GM18498 (cell line): ENCODE measurements around the gene MT3.
A peak's percentile ranks its signal among the peaks of the same experiment; 100 is the strongest.

Source experiments
- ATAC-seq: cut with Tn5 transposase; IDR thresholded peaks from one replicate; pipeline ENCODE4 v1.9.1; 2021; ENCODE audit warnings: mild to moderate bottlenecking, moderate library complexity; ENCODE audit not compliant: unreplicated experiment

MT3 gene

DNA sequence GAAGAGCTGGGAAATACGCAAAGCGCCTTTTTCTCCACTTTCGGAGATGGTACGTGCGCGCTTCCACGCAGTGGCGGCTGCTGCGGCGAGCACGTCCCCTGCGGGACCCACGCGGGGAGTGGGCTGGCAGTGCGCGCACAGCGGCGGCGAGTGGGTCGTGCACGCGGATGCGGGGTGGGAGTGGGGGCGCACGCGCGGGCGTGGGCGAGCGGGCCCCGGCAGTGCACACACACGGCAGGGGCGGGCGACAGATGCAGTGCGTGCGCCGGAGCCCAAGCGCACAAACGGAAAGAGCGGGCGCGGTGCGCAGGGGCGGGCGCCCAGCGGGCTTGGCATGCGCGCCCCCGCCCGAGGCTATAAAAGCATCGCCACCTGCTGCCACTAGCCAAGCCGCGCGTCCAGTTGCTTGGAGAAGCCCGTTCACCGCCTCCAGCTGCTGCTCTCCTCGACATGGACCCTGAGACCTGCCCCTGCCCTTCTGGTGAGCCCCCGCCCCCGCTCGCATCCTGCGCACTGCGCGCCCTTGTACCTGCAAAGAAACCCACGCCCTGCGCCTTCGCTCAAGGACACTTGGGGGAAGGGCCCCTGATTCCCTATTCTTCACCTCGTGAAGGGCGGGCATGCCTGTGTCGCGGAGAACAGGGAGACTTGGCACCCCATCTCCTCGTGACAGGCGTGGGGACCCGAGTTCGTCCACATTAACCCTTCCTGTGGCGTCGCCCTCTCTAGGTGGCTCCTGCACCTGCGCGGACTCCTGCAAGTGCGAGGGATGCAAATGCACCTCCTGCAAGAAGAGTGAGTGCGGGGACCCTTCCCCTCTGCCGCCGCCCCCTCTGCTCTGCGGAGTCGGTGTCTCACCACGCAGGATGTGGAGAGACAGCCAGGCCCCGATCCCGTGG, at the start of gene MT3:
Gene MT3 (plus strand): TSS at position 388 of the 899 bp plus-strand sequence. CDS start 63 bp downstream, at position 451.
- no peak for ATAC-seq

- no peak for ATAC-seq
Measured at GRCh38 chr16:56539656-56540055, 49.7 kb upstream of the MT3 start.

- no peak for ATAC-seq
Measured at GRCh38 chr16:56542039-56542438, 47.3 kb upstream of the MT3 start.

DNA sequence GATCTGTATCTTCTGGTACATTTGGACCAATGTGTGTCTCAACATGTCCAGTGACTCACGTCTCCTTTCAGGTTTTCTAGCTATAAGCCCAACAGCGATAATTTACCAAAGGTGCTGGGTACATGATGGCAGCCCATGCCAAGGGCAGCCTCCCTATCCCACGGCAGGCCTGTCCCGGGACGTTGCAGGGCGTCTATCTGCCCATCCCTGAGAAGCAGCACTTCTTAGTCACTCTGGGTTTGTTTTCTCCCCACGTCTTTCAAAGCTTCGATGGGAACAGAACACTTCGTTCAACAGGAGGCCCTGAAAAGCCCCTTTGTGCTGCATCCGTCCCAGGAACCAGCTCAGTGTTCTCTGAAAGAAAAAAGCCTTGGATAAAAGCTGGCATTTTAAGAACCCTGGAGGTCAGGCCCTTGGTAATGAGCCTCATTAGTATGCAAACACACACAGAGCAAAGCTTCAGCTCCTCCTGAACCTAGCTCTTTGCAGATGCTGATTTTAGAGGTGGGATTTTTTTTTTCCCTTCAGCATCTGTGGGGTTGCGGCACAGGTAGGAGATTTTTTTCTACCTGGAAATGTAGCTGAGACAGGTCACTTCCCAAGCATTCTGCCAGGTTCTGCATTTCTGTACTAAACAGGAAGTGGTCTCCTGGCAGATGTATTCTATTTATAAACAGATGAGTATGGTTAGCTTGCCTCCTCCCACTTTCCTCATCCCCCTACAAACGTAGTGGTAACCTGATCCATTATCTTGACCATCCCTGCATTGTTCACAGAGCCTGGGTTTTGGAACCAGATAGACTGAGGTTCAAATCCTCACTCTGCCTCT, 42.0 kb upstream of the MT3 start:
- no peak for ATAC-seq

DNA sequence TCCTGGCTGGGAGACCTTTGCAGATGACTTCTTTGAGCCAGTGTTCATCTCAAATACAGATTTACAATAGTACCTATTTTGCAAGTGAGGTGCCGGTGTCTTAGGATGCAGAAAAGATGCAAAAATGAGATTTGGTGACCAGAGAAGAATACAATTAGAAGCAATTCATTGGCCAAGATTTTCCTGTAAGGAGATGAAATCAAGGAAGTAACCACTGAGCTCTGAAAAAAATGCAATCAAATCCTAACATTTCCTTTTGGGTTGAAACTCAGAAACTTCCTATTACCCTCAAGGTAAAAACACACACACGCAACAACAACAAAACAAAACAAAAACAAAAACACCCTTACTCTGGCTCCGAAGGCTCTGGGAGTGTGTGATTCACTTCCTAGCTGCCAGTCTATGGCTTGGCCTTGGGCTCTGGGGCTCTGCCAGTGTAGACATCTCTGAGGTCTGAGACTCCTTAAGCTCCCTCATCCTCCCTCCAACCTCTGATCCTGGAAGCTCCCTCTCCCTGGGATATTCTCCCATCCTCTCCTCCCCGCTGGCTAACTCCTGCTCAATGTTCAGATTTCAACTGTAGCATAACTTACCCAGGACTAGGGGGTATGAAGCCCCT, 41.3 kb upstream of the MT3 start:
- ATAC-seq: no peak

- ATAC-seq: no peak
Measured at GRCh38 chr16:56549161-56549560, 40.2 kb upstream of the MT3 start.

DNA sequence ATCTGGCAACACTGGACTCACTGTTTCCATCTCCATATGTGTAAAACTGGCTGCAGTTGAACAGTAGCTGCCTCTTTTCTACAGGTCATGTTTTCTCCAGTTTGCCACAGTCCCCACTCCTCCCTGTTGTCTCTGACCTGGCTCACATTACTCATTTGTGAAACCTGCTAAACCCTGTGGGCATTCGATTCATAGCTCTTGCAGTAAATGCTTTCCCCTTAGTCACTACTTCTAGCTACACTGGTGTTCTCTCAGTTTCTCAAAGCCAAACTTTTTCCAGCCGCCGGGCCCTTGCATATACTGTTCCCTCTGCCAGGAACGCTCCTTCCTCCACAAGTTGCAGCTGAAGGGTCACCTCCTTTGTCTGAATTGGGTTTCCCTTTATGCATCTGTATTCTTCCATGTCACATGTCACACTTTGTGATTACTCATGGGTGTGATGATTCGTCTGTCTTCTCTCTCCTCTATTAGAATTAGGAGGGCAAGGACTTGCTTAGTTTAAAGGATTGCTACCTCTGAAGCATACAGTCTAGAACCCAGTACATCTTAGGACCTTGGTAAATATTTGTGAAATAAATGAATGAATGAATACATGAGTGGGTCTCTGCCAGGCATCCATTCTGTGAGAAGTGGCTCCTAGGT, 39.5 kb upstream of the MT3 start:
- no peak for ATAC-seq

DNA sequence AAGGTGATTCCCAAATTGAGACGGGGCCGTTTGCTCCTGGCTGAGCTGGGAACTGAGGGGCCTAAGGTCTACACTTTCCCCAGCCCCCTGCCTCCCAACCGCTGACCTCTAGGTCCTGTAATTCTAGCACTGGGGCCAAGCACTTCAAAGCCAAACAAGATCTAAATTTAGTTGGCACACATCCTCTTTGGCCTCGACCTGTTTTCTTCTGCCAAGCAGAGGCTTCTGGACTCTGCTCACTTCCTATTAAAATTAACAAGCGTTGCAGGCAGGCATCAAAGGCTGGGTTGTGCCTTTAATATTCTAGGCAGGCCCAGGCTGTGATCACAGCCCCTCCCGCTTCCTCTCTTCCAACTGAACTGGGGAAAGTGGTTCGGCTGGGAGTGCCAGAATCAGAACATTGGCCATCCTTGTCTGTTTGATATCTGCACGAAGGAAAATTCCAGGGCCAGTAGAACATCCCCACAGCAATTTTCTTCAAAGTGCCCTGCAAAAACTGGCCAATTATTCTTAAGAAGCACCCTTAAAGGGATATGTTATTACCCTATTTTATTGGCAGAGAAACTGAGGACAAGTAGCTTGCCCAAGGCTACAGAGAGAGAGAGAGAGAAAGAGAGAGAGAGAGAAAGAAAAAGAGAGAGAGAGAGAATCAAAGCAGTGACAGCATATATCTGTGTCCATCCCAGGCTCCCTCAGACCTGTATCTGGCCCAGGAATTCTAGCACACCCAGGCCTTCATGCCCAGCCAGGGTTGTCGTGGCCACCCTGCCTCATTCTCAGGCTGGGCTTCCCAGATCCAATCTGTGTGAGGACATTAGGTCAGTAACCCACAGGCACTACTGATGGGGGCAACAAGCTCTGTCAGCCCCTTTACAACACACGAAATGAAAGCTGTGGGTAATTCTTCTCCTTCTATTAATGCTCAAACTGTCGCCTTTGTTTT, 37.3 kb upstream of the MT3 start:
- ATAC-seq: no peak

- no peak for ATAC-seq
Measured at GRCh38 chr16:56554441-56554840, 34.9 kb upstream of the MT3 start.

- no peak for ATAC-seq
Measured at GRCh38 chr16:56558024-56558747, 31.1 kb upstream of the MT3 start.

GRCh38 chr16:56559109-56559508, 30.2 kb upstream of the MT3 start:
- ATAC-seq: no peak

DNA sequence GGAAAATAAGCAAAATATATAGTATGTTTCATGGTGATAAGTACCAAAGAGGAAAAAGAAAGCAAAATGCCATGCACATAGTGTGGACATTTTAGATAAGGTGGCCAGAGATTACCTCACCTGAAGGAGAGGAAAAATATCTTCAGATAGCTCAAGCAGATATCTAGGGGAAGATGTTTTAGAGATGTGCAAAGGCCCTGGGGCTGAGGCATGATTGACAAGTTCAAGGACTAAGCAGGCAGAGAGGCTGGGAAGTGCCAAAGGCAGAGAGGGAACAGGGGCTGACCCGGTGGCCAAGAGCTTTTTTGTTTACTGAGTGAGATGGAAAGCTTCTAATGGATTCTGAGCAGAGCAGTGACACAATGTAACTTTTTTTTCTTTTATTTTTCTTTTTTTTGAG, 28.9 kb upstream of the MT3 start:
- ATAC-seq: no peak

DNA sequence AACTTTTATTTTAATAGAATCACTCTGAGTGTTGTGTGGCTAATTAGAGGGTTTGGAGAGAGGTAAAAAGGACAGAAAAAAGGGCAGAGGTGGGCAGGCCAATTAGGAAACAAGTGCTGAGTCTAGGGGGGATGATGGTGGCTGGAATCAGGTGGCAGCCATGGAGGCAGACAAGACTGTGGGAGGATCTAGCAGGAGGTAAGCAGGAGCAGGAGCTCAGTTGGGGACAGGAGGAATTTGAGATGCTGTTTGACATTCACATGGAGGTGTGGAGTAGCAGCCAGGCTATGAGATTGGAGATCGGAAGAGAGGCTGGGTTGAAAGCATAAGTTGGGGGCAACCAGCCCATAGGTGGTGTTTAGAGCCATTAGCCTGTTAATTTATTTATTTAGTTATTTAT, 28.2 kb upstream of the MT3 start:
- no peak for ATAC-seq

DNA sequence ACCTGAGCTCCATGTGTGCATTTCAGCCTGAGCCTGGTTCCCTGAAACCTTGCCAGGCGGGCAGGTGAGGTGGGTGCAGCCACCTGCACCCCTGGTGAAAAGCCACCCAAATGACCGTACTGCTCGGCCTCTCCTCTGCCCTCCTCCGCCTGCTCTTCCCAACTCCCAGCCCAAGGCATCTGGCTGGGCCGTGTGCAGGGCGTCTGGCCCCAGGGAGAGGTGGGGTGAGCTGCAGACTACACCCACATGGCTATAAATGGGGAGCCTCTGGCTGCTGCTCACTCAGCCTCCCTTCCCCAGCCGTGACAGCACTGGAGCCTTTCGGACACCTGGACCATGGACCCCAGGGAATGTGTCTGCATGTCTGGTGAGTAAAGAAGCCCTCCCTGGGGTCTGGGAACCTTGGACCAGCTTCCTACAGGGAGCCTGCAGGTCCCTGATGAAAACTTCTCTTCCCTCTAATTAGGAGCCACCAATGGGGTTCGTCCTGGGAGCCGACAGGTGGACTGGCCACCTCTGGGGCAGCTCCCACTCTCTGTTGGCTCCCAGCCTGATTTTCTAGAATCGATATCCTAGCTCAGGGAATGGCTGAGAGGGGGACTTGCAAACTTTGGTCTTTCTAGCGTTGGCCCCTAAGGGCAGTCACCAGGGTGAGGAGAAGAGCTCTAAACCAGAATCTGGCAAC, 24.4 kb upstream of the MT3 start, which contains the start of gene MT4:
Gene MT4 (plus strand): TSS at position 281 of the 685 bp plus-strand sequence. CDS start 56 bp downstream, at position 337.
- ATAC-seq: no peak

- ATAC-seq: no peak
Measured at GRCh38 chr16:56569971-56570370, 19.4 kb upstream of the MT3 start.

GRCh38 chr16:56571525-56571924, 17.8 kb upstream of the MT3 start:
- ATAC-seq: no peak

GRCh38 chr16:56574625-56575024, 14.7 kb upstream of the MT3 start:
- ATAC-seq: no peak

DNA sequence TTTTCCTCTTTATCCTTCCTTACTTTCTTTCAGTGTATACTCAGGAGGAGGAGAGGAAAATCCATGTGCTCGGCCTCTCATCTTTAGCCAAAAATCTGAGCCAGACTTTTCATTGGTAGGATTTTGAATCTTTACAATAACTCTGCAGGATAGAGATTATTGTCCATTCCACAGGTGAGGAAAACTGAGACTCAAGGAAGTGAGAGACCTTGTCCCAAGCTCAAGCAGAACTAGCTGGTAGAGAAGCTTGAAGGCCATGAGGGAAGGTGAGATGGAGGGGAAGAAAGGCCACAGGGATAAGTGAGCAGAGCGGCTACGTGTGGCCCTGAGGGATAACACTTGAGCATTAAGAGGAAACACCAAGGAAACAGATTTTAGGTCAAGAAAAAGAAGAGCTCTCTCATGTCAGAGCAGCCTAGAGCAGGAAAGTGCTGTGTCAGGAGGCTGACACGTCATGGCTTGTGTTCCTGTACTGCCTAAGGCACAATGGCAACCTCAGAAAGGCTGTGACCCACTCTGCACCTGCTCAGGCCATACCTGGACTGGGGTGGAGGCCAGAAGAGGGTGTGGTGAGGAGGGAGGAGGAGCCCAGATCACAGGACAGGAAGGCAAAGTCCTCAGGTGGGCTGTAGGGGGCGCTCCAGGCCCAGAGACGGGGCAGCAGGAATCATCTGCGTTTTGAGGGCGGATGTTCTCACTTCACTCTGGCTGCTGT, 12.6 kb upstream of the MT3 start:
- peak; percentile 90 for ATAC-seq
